Measurements from ENCODE around the gene COLEC12. TPM values are rescaled to one million over a fixed set of nuclear protein-coding genes. Genes with fewer than 3 reads are reported as not detected.
A peak's percentile ranks its signal among the peaks of the same experiment; 100 is the strongest.

COLEC12 gene
- total RNA-seq, 2 donors from 2014 or later = 10.9 to 15.3 TPM

- no peaks in the 10 kb centered on the region for H3K36me3 ChIP-seq
- no peaks in the 10 kb centered on the region for H3K9me3 ChIP-seq
- no peak overlapping the region for H3K4me3 ChIP-seq
- TF ChIP-seq, protein P1, sequence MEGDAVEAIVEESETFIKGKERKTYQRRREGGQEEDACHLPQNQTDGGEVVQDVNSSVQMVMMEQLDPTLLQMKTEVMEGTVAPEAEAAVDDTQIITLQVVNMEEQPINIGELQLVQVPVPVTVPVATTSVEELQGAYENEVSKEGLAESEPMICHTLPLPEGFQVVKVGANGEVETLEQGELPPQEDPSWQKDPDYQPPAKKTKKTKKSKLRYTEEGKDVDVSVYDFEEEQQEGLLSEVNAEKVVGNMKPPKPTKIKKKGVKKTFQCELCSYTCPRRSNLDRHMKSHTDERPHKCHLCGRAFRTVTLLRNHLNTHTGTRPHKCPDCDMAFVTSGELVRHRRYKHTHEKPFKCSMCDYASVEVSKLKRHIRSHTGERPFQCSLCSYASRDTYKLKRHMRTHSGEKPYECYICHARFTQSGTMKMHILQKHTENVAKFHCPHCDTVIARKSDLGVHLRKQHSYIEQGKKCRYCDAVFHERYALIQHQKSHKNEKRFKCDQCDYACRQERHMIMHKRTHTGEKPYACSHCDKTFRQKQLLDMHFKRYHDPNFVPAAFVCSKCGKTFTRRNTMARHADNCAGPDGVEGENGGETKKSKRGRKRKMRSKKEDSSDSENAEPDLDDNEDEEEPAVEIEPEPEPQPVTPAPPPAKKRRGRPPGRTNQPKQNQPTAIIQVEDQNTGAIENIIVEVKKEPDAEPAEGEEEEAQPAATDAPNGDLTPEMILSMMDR (IDR thresholded peaks at IDR 0.05) = peak; percentile 21 to 71
- H3K4me1 ChIP-seq = no peaks in the 10 kb centered on the region
- DNase-seq (ENCODE audit: low spot score) = no peak
- no peaks in the 10 kb centered on the region for H3K27me3 ChIP-seq
- no peak overlapping the region for H3K27ac ChIP-seq
These were observed 213.8 kb downstream of the COLEC12 start for GRCh38 chr18:286515-287310.

DNA sequence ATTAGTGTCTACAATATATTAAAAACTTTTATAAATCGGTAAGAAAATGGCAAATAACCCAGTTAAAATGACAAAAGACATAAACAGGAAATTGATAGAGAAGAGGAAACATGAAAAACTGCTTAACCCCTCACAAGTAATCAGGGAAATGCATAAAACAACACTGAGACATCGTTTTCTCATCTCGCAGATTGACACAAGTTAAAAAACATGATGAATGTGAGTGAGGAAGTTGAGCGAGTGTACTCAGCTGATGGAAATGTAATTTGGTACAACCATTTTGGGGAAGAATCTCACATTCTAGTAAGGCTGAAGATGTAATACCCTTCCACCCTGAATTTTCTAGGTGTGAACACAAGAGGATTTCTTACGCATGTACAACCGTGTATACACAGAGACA lies 214.7 kb downstream of the COLEC12 start:
- TF ChIP-seq, protein P1 (IDR thresholded peaks at IDR 0.05) = no peak
- no peaks in the 10 kb centered on the region for H3K27me3 ChIP-seq

DNA sequence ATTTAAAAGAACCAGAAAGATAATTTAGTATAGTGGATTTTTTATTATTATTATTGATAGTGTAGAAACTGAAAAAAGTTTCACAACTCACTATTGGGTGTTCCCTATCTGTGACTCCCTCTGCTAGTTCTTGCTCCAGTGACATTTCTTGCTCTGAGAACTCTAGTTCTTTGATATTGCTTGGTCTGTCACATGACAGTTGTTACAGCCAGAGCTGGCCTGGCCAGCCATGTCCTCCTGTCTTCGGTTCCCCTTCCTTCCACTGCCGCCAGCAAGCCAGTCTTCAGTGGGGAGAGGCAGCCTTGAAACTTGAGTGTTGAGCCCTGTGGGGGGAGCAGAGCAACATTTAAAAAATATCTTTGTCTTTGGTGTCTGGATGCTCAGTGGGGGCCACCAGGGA lies 225.0 kb downstream of the COLEC12 start:
- H3K4me1 ChIP-seq = no peaks in the 10 kb centered on the region
- H3K9me3 ChIP-seq = peaks cover 0 to 14% of the 10 kb centered on the region in 2 donors
- H3K4me3 ChIP-seq = no peak overlapping the region
- H3K27ac ChIP-seq = no peak overlapping the region
- no peaks in the 10 kb centered on the region for H3K27me3 ChIP-seq
- TF ChIP-seq, protein P1 (IDR thresholded peaks at IDR 0.05) = no peak
- H3K36me3 ChIP-seq = no peaks in the 10 kb centered on the region
- DNase-seq (ENCODE audit: low spot score) = no peak

More for the DNA sequence above, 214.7 kb downstream of the COLEC12 start:
- Histone ChIP-seq H3K27ac (no peak overlapping the region), H3K36me3 (no peaks in the 10 kb centered on the region), H3K9me3 (no peaks in the 10 kb centered on the region), H3K4me1 (no peaks in the 10 kb centered on the region), H3K4me3 (no peak overlapping the region)
- DNase-seq (ENCODE audit: low spot score) = no peak

DNA sequence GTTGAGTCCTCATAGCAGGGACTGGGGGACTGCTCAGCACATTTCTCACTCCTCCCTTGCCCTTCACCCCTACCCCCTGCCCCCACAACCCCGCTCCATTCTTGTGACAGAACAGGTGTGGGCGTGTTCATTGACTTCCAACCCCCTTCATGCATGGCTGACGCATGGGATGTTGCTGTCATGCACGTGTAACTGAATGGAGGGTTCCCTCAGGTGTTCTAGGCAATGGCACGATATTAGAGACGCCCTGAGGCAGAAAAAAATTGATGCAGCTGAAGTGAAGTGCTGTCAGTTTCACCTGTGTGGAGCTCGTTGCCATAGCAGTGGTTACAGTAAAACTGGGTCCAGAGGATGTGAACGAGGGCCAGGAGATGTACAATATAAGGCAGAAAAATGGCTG lies 226.2 kb downstream of the COLEC12 start:
- no peak for DNase-seq (ENCODE audit: low spot score)
- H3K4me1 ChIP-seq = peaks cover 0 to 3% of the 10 kb centered on the region in 2 donors
- H3K4me3 ChIP-seq = no peak overlapping the region
- peaks cover 0 to 14% of the 10 kb centered on the region in 2 donors for H3K9me3 ChIP-seq
- no peak overlapping the region for H3K27ac ChIP-seq
- H3K36me3 ChIP-seq = no peaks in the 10 kb centered on the region
- TF ChIP-seq, protein P1 (IDR thresholded peaks at IDR 0.05) = no peak
- H3K27me3 ChIP-seq = no peaks in the 10 kb centered on the region

- Histone ChIP-seq H3K4me3 (no peak overlapping the region), H3K36me3 (no peaks in the 10 kb centered on the region), H3K27me3 (no peaks in the 10 kb centered on the region), H3K9me3 (peaks cover 0 to 6% of the 10 kb centered on the region in 2 donors), H3K27ac (no peak overlapping the region), H3K4me1 (peaks cover 0 to 11% of the 10 kb centered on the region in 2 donors)
- TF ChIP-seq, protein P1 (IDR thresholded peaks at IDR 0.05) = no peak
- DNase-seq (ENCODE audit: low spot score) = no peak
These were observed 227.0 kb downstream of the COLEC12 start for GRCh38 chr18:273525-273924.

Data from right atrium auricular region (tissue), 2 donors.